OCI-LY1 (cell line): ENCODE measurements around the gene SUN5.

ENCODE experiments used
- H2AFZ ChIP-seq: fragments of 200-600 bp; sonication (generic), shearing (Covaris generic); 2 replicates; pipeline ENCODE4 v1.6.0; 2014; ENCODE audit warnings: antibody characterized with exemption, mild to moderate bottlenecking, low read length
- H3F3A ChIP-seq: fragments of 200-600 bp; sonication (generic), shearing (Covaris generic); 2 replicates; pipeline ENCODE4 v1.6.0; 2014; ENCODE audit warnings: mild to moderate bottlenecking, antibody characterized with exemption, low read length, moderate library complexity; ENCODE audit not compliant: insufficient read depth
- H3K27ac ChIP-seq: fragments of 200-600 bp; sonication (generic); 2 replicates; pipeline ENCODE4 v1.5.1; 2014; ENCODE audit warnings: low read length, mixed run types, mild to moderate bottlenecking, low read depth; ENCODE audit not compliant: poor library complexity, severe bottlenecking
- H3K27me3 ChIP-seq: fragments of 200-600 bp; sonication (generic); 2 replicates; pipeline ENCODE4 v1.6.0; 2014; ENCODE audit warnings: antibody characterized with exemption, mild to moderate bottlenecking, low read length, moderate library complexity; ENCODE audit not compliant: insufficient read depth
- H3K36me3 ChIP-seq: fragments of 200-600 bp; sonication (generic); 2 replicates; pipeline ENCODE4 v1.6.1; 2014; ENCODE audit warnings: mild to moderate bottlenecking, antibody characterized with exemption, low read length, moderate library complexity, mixed read lengths; ENCODE audit not compliant: insufficient read depth
- H3K4me1 ChIP-seq: fragments of 200-600 bp; sonication (generic); 2 replicates; pipeline ENCODE4 v1.5.1; 2014; ENCODE audit warnings: mild to moderate bottlenecking, low read length, moderate library complexity; ENCODE audit not compliant: insufficient read depth, severe bottlenecking
- H3K4me2 ChIP-seq: fragments of 200-600 bp; sonication (generic), shearing (Covaris generic); 2 replicates; pipeline ENCODE4 v1.6.1; 2014; ENCODE audit warnings: low read length
- H3K4me3 ChIP-seq: fragments of 200-600 bp; sonication (generic); 2 replicates; pipeline ENCODE4 v1.5.1; 2014; ENCODE audit warnings: low read length, low read depth, mild to moderate bottlenecking, mixed read lengths; ENCODE audit not compliant: poor library complexity, severe bottlenecking
- H3K79me2 ChIP-seq: fragments of 200-600 bp; shearing (Covaris generic); 2 replicates; pipeline ENCODE4 v1.6.1; 2016; ENCODE audit warnings: mixed run types, low read length, mixed read lengths; ENCODE audit not compliant: insufficient read depth
- H3K9ac ChIP-seq: fragments of 200-600 bp; sonication (generic), shearing (Covaris generic); 2 replicates; pipeline ENCODE4 v1.6.1; 2014; ENCODE audit warnings: mild to moderate bottlenecking, low read length, mixed read lengths
- H3K9me2 ChIP-seq: fragments of 200-600 bp; sonication (generic), shearing (Covaris generic); 2 replicates; pipeline ENCODE4 v1.6.1; 2014; ENCODE audit warnings: low read depth, mild to moderate bottlenecking, low read length, mixed read lengths
- H3K9me3 ChIP-seq: fragments of 200-600 bp; shearing (Covaris generic); 2 replicates; pipeline ENCODE4 v1.6.1; 2014; ENCODE audit warnings: low read length, mixed read lengths
- H4K20me1 ChIP-seq: fragments of 200-600 bp; sonication (generic), shearing (Covaris generic); 2 replicates; pipeline ENCODE4 v1.6.0; 2016; ENCODE audit warnings: mild to moderate bottlenecking, low read length; ENCODE audit not compliant: insufficient read depth
- EZH2 ChIP-seq: fragments of 200-600 bp; sonication (generic), shearing (Covaris generic); IDR thresholded peaks from 2 replicates; pipeline ENCODE4 v1.8.0; 2017; ENCODE audit warnings: borderline replicate concordance, mixed run types, mild to moderate bottlenecking, antibody characterized with exemption, low read length, moderate library complexity, mixed read lengths
- TF ChIP-seq, protein P1 (sequence below): fragments of 200-600 bp; sonication (generic), shearing (Covaris generic); IDR thresholded peaks from 2 replicates; pipeline ENCODE4 v1.5.1; 2017; ENCODE audit warnings: mild to moderate bottlenecking, antibody characterized with exemption, low read length, moderate library complexity, mixed read lengths

The SUN5 gene

DNA sequence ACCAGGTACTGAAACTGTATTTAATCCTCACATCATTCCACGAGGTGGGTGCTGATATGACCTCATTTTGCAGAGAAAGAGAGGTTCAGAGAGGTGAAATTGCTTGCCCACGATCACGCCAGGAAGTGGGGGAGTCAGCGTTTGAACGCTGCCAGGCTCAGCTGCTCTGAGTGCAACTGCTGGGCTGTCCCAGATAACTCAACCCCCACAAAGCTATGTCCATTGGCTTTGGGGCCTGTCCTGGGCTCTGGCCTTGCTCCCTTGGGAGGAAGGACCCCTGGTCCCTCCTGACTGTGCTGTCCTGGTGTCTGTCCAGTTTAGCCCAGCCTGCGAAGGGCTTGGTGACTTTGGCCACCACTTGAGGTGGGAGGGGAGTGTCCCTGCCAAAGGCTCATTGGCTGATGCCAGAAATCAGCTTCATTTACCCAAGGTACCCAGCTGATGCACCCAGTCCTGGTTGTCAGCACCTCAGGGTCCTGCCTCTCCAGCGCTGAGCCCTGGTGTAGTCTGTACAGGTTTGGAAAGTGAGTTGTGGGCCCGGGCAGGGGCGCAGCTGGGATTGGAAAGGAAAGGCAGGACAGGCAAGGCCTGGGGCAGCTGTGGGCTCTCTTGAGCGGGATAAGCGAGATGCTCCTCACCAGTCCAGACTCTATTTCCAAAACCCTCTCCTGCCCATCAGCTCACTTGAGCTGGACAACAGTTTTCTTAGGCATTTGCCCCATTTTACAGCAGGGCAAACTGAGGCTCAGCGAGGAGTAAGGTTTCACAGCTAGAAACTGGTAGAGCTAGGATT is 38.5 kb downstream of the SUN5 start:
- Histone ChIP-seq H3K9me2 (no peaks in the 10 kb centered on the region), H3K9ac (no peak overlapping the region), H3K27me3 (peaks cover 3% of the 10 kb centered on the region; the same call in 1 of the 2 replicates), H3K79me2 (no peaks in the 10 kb centered on the region), H3K4me2 (no peak overlapping the region), H3K4me3 (no peak overlapping the region), H3K9me3 (no peaks in the 10 kb centered on the region), H3K36me3 (no peaks in the 10 kb centered on the region), H4K20me1 (no peaks in the 10 kb centered on the region), H3K4me1 (no peaks in the 10 kb centered on the region), H3K27ac (no peak overlapping the region), H3F3A (no peaks in the 10 kb centered on the region), H2AFZ (no peak overlapping the region)
- no peak for TF ChIP-seq EZH2
- TF ChIP-seq, protein P1, sequence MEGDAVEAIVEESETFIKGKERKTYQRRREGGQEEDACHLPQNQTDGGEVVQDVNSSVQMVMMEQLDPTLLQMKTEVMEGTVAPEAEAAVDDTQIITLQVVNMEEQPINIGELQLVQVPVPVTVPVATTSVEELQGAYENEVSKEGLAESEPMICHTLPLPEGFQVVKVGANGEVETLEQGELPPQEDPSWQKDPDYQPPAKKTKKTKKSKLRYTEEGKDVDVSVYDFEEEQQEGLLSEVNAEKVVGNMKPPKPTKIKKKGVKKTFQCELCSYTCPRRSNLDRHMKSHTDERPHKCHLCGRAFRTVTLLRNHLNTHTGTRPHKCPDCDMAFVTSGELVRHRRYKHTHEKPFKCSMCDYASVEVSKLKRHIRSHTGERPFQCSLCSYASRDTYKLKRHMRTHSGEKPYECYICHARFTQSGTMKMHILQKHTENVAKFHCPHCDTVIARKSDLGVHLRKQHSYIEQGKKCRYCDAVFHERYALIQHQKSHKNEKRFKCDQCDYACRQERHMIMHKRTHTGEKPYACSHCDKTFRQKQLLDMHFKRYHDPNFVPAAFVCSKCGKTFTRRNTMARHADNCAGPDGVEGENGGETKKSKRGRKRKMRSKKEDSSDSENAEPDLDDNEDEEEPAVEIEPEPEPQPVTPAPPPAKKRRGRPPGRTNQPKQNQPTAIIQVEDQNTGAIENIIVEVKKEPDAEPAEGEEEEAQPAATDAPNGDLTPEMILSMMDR: no peak

DNA sequence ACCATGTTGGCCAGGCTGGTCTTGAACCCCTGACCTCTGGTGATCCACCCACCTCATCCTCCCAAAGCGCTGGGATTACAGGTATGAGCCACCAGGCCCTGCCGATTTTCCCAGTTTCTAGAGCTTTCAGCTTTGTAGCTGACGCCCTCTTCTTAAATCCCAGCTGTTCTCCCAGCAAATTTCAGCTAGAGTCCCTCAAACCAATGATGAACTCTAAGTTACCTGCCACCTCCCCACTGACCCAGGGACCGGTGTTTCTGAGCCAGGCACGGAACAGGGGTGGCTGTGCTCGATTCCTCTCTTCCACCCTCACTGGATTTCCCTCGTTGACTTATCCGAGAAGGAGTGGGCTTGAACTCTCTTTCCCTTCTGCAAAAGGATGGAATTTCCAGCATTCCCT is 39.1 kb downstream of the SUN5 start:
- H2AFZ ChIP-seq: no peak overlapping the region

DNA sequence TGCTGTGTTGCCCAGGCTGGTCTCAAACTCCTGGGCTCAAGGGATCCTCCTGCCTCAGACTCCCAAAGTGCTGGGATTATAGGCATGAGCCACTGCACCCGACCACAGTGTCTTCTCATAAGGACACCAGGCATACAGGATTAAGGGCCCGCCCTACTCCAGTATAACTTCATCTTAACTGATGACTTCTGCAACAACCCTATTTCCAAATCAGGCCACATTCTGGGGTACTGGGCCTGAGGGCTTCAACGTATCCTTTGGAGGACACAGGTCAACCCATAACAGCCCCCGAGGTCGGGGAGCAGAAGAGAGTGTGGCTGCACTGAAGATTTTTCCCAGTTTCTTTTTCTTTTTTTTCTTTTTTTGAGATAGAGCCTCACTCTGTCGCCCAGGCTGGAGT is 39.7 kb downstream of the SUN5 start:
- no peak overlapping the region for H2AFZ ChIP-seq
- no peaks in the 10 kb centered on the region for H3K9me3 ChIP-seq
- TF ChIP-seq, protein P1: no peak
- TF ChIP-seq EZH2: no peak
- no peaks in the 10 kb centered on the region for H3K4me1 ChIP-seq
- no peaks in the 10 kb centered on the region for H3K36me3 ChIP-seq
- H3K9ac ChIP-seq: no peak overlapping the region
- H3K4me3 ChIP-seq: no peak overlapping the region
- no peaks in the 10 kb centered on the region for H3K9me2 ChIP-seq
- H4K20me1 ChIP-seq: no peaks in the 10 kb centered on the region
- H3K4me2 ChIP-seq: no peak overlapping the region
- H3F3A ChIP-seq: no peaks in the 10 kb centered on the region
- peaks cover 3% of the 10 kb centered on the region; the same call in 1 of the 2 replicates for H3K27me3 ChIP-seq
- H3K79me2 ChIP-seq: no peaks in the 10 kb centered on the region
- H3K27ac ChIP-seq: no peak overlapping the region

More for the DNA sequence above, 39.1 kb downstream of the SUN5 start:
- Histone ChIP-seq H4K20me1 (no peaks in the 10 kb centered on the region), H3K9me3 (no peaks in the 10 kb centered on the region), H3K4me3 (no peak overlapping the region), H3K36me3 (no peaks in the 10 kb centered on the region), H3K9ac (no peak overlapping the region), H3K4me2 (no peak overlapping the region), H3K79me2 (no peaks in the 10 kb centered on the region), H3K9me2 (no peaks in the 10 kb centered on the region), H3K27ac (no peak overlapping the region), H3K27me3 (peaks cover 3% of the 10 kb centered on the region; the same call in 1 of the 2 replicates), H3F3A (no peaks in the 10 kb centered on the region), H3K4me1 (no peaks in the 10 kb centered on the region)
- TF ChIP-seq, protein P1: no peak
- TF ChIP-seq EZH2: no peak
